NT2/D1 (cell line): ENCODE data around the gene TMEM94.

ENCODE experiments used
- DNase-seq: peaks from one replicate; pipeline ENCODE4 v3.0.0-alpha.2; 2011; ENCODE audit warnings: low read depth, low spot score
- H3K27me3 ChIP-seq: 2 replicates; pipeline ENCODE4 v1.6.0; 2011; ENCODE audit warnings: mild to moderate bottlenecking; ENCODE audit not compliant: insufficient read length, insufficient read depth
- H3K36me3 ChIP-seq: 2 replicates; pipeline ENCODE4 v1.6.1; 2011; ENCODE audit warnings: mild to moderate bottlenecking, low read length, mixed read lengths; ENCODE audit not compliant: insufficient read depth, insufficient read length
- H3K4me1 ChIP-seq: 2 replicates; pipeline ENCODE4 v1.5.1; 2011; ENCODE audit not compliant: insufficient read depth, insufficient read length
- H3K4me3 ChIP-seq: 2 replicates; pipeline ENCODE4 v1.5.1; 2011; ENCODE audit warnings: low read depth; ENCODE audit not compliant: insufficient read length
- H3K9ac ChIP-seq: 2 replicates; pipeline ENCODE4 v1.6.0; 2011; ENCODE audit warnings: low read depth; ENCODE audit not compliant: insufficient read length
- H3K9me3 ChIP-seq: 2 replicates; pipeline ENCODE4 v1.5.1; 2011; ENCODE audit warnings: mild to moderate bottlenecking, low read length; ENCODE audit not compliant: insufficient read depth
- SUZ12 ChIP-seq: IDR thresholded peaks from 2 replicates; pipeline ENCODE4 v1.6.1; 2011; ENCODE audit not compliant: insufficient read length, insufficient read depth; ENCODE audit errors: extremely low read depth
- YY1 ChIP-seq: IDR thresholded peaks from 2 replicates; pipeline ENCODE4 v1.6.1; 2011; ENCODE audit not compliant: insufficient read length, insufficient read depth
- ZNF274 ChIP-seq: IDR thresholded peaks from 2 replicates; pipeline ENCODE4 v1.6.1; 2011; ENCODE audit warnings: mild to moderate bottlenecking, low read depth, low read length

The TMEM94 gene

DNA sequence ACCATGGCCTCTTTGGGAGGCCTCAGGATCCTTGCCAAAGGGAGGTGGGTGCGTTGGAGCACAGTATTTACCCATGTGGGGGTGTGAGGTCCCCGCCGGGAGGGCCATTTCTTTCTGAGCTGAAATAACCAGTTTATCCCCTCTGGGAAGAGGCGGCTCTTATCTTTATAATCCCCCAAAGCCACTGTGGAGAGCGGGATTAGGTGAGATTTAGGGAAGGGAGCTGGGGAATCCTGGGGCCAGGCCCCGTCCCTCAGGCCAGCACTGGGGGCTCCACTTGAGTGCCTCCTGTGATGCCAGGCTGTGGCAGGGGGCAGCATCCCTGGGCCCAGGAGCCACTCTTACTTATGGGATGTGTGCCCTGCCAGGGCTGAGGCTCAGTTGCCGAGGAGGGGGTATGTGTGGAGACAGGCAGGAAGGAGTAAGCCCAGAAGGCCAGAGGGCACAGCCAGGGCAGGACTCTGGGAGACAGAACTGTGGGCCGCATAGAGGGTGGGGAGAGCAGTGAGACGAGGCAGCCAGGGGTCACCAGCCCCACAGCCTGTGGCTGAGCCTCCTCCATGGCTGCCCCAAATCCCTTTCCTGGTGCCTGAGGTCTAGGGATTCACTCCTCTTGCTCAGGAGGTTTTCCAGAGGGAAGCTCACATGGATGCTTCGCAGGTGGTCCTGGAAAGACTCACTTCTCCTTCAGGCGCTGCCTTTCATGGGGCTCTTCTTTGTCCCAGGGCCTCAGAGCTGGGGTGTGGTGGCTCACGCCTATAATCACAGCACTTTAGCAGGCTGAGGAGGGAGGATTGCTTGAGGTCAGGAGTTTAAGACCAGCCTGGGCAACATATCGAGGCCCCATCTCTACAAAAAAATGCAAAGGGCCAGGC lies 25.0 kb downstream of the TMEM94 start:
- Histone ChIP-seq H3K9me3 (no peaks in the 10 kb centered on the region), H3K36me3 (peaks cover 29% of the 10 kb centered on the region), H3K9ac (peak overlapping the region; percentile 9), H3K27me3 (no peaks in the 10 kb centered on the region), H3K4me1 (peaks cover 28% of the 10 kb centered on the region), H3K4me3 (no peak overlapping the region)
- TF ChIP-seq YY1 = no peak
- no peak for TF ChIP-seq SUZ12
- no peak for TF ChIP-seq ZNF274
- DNase-seq = no peak

DNA sequence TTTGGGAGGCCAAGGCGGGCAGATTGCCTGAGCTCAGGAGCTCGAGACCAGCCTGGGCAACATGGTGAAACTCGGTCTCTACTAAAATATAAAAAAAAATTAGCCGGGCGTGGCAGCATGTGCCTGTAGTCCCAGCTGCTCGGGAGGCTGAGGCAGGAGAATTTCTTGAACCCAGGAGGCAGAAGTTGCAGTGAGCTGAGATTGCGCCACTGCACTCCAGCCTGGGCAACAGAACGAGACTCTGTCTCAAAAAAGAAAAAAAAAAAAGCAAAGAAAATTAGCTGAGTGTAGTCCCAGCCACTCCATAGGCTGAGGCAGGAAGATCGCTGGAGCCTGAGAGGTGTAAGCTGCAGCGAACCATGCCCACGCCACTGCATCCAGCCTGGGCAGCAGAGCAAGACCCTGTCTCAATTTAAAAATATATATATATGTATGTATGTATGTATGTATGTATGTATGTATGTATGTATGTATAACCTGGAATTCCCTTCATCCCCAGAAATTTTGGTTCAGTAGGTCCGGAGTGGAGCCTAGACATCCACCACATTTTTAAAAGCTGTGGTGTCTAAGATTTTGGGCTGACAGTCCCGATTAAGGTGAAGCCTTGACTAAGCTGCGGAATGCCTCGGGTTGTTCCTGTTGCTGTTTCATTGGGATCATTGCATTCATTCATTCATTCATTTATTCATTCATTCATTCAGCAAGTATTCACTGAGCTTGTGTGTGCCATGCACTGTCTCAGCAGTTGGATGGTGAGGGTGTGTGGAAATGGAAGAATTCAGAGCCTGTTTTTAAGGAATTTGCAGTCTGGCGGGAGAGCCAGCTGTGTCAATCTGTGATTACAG lies 25.9 kb downstream of the TMEM94 start:
- H3K9me3 ChIP-seq = no peaks in the 10 kb centered on the region
- TF ChIP-seq YY1 = no peak
- no peak for TF ChIP-seq ZNF274
- no peak for TF ChIP-seq SUZ12
- no peak overlapping the region for H3K4me3 ChIP-seq

DNA sequence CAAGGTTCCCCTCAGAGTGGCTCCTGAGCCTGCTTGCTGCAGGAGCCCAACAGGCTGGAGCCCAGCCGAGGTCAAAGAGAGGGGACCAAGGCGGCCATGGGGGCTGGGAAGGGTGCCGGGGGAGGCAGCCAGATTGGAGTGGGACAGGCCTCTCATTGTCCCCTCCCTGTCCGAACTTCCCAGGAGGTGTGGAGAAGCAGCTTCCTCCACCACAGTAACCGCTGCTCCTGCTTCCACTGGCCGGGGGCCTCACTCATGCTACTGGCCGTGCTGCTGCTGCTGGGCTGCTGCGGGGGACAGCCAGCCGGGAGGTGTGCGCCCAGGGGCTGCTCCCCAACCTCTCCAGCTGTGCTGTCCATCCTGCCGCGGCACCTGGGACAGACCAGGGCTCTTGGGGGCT lies 29.3 kb downstream of the TMEM94 start:
- Histone ChIP-seq H3K9me3 (no peaks in the 10 kb centered on the region), H3K9ac (no peak overlapping the region), H3K27me3 (no peaks in the 10 kb centered on the region), H3K4me3 (no peak overlapping the region), H3K4me1 (peaks cover 13% of the 10 kb centered on the region), H3K36me3 (peaks cover 34% of the 10 kb centered on the region)
- DNase-seq = no peak
- TF ChIP-seq YY1 = no peak
- no peak for TF ChIP-seq SUZ12
- no peak for TF ChIP-seq ZNF274

More for the DNA sequence above, 25.9 kb downstream of the TMEM94 start:
- no peak for DNase-seq
- no peak overlapping the region for H3K9ac ChIP-seq
- peaks cover 27% of the 10 kb centered on the region for H3K36me3 ChIP-seq
- no peaks in the 10 kb centered on the region for H3K27me3 ChIP-seq
- peaks cover 28% of the 10 kb centered on the region for H3K4me1 ChIP-seq

DNA sequence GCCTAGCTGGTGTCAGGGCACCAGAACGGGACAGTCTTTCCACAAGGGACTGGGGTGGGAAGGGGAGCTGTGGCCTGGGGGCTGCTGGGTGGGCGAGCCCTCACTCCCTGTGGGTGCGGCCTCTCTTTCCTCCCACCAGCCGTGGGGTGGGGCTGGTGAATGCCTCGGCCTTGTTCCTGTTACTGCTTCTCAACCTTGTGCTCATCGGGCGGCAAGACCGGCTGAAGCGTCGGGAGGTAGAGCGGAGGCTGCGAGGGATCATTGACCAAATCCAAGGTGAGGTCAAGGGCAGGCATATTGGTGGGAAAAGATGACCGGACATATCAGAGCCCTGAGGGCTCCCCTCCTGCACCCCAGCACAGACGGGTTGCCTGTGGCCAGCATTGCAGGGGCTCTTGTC lies 29.7 kb downstream of the TMEM94 start:
- Histone ChIP-seq H3K4me1 (peaks cover 9% of the 10 kb centered on the region), H3K4me3 (no peak overlapping the region), H3K36me3 (peaks cover 39% of the 10 kb centered on the region), H3K9me3 (no peaks in the 10 kb centered on the region), H3K27me3 (no peaks in the 10 kb centered on the region), H3K9ac (no peak overlapping the region)
- no peak for DNase-seq
- TF ChIP-seq YY1 (no peak), SUZ12 (no peak), ZNF274 (no peak)

DNA sequence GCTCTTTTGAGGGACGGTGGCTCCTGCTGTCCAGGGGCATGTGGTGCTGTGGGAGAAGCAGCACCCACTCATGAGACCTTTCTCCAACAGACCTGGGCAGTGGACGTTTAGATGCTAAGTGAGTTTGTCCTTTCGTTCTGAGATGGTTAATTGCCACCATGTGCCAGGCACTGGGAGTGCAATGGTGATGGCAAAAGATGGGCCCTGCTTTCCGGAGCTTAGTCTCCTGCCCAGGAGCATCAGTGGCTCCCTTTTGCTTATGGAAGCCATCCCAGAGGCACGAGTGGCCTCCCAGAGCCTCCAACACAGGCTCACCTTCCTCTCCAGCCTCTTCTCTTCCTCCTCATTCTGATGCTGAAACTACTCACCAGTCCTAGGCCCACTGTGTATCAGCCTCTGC lies 30.5 kb downstream of the TMEM94 start:
- peaks cover 4% of the 10 kb centered on the region for H3K4me1 ChIP-seq
- no peak overlapping the region for H3K9ac ChIP-seq
- H3K4me3 ChIP-seq = no peak overlapping the region
- no peaks in the 10 kb centered on the region for H3K27me3 ChIP-seq
- peaks cover 47% of the 10 kb centered on the region for H3K36me3 ChIP-seq
- DNase-seq = no peak
- TF ChIP-seq ZNF274 = no peak
- no peak for TF ChIP-seq SUZ12
- TF ChIP-seq YY1 = no peak
- H3K9me3 ChIP-seq = no peaks in the 10 kb centered on the region

DNA sequence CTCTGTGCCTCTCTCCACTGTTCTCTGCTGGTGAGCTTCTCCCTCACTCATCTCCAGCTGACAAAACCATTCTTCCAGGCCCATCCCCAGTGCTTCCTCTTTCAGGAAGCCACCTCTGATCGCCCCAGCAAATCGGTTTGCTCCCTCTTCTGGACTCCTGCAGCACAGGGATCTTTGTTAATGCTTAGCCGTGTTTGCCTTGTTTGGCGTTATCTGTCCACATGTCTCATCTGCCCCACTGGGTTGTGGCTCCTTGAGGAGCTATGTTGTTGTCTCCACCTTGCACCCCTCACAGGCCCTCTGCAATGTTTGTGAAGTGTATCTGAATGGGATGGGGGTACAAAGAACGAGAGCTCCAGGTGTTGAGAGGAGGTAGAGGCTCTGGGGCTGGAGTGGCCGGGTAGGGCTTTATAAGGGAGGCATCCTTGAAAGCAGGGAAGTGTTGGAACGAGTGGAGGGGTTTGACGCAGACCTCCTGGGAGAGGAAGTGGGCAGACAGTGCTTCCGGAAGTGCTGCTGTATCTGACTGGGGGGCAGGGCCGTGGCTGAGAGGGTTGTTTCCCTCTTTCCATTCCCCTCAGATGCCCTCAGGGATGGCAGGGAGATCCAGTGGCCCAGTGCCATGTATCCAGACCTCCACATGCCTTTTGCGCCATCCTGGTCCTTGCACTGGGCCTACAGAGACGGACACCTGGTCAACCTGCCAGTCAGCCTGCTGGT lies 31.1 kb downstream of the TMEM94 start:
- no peak for DNase-seq
- H3K9ac ChIP-seq = no peak overlapping the region

More for the DNA sequence above, 31.1 kb downstream of the TMEM94 start:
- Histone ChIP-seq H3K36me3 (peaks cover 51% of the 10 kb centered on the region), H3K9me3 (no peaks in the 10 kb centered on the region), H3K4me1 (peaks cover 4% of the 10 kb centered on the region), H3K4me3 (no peak overlapping the region), H3K27me3 (no peaks in the 10 kb centered on the region)
- no peak for TF ChIP-seq YY1
- no peak for TF ChIP-seq ZNF274
- TF ChIP-seq SUZ12 = no peak
